H1 (cell line): ENCODE measurements around the gene TEKT1. TPM values are rescaled to one million over a fixed set of nuclear protein-coding genes. Genes with fewer than 3 reads are reported as not detected.

Experiments
- CTCF ChIA-PET: fragments of 300-600 bp; sonication (Branson Sonifier 250); formaldehyde crosslinking; loops from one replicate; lab custom pipeline; 2021; ENCODE audit not compliant: partially characterized antibody; lab: Charles Lee
- POLR2A ChIA-PET: fragments of 300-600 bp; sonication (Branson Sonifier 250); formaldehyde crosslinking; loops from one replicate; lab custom pipeline; 2021; ENCODE audit warnings: inconsistent platforms; ENCODE audit not compliant: partially characterized antibody; lab: Charles Lee
- DNase-seq, 2 experiments: peaks; one replicate each; pipeline versions ENCODE4 v3.0.0 to v3.0.0-alpha.2; 2010 to 2022; ENCODE audit warnings: low spot score in 2 of 2, low read depth in 1 of 2, mixed read lengths in 1 of 2
- FAIRE-seq: peaks from 2 replicates; lab custom pipeline; 2011; peaks lifted over from hg19 to GRCh38; lab: Jason Lieb, UNC
- H2AFZ ChIP-seq: 2 replicates; pipeline ENCODE4 v1.8.1; 2012; ENCODE audit warnings: low read length, inconsistent platforms
- H2AK5ac ChIP-seq: 2 replicates; pipeline ENCODE4 v1.6.1; 2013; ENCODE audit warnings: low read depth, low read length
- H2BK120ac ChIP-seq: replicated peaks from 2 replicates; pipeline ENCODE3; 2013; ENCODE audit warnings: low read depth, low read length, inconsistent platforms
- H2BK12ac ChIP-seq: 2 replicates; pipeline ENCODE4 v1.6.1; 2013; ENCODE audit warnings: low read depth, low read length
- H2BK15ac ChIP-seq: 2 replicates; pipeline ENCODE4 v1.6.1; 2013; ENCODE audit warnings: low read length
- H2BK20ac ChIP-seq: 2 replicates; pipeline ENCODE4 v1.6.1; 2013; ENCODE audit warnings: low read length
- H2BK5ac ChIP-seq: 2 replicates; pipeline ENCODE4 v1.6.1; 2013; ENCODE audit warnings: low read depth, low read length
- H3K14ac ChIP-seq: 2 replicates; pipeline ENCODE4 v1.6.1; 2013; ENCODE audit warnings: inconsistent platforms; ENCODE audit not compliant: insufficient read length
- H3K18ac ChIP-seq: 2 replicates; pipeline ENCODE4 v1.6.1; 2013; ENCODE audit warnings: low read length; ENCODE audit errors: extremely low read depth
- H3K23ac ChIP-seq: 2 replicates; pipeline ENCODE4 v1.6.1; 2013; ENCODE audit warnings: inconsistent platforms; ENCODE audit not compliant: insufficient read length
- H3K23me2 ChIP-seq: 2 replicates; pipeline ENCODE4 v1.6.1; 2013; ENCODE audit warnings: low read depth, low read length
- H3K27ac ChIP-seq: 2 replicates; pipeline ENCODE4 v1.6.1; 2011; ENCODE audit warnings: low read depth, low read length, inconsistent platforms
- H3K27me3 ChIP-seq, 4 experiments: replicated peaks in 1 of 4; 1 replicate in 1 of 4; 2 replicates in 3 of 4; pipeline versions ENCODE4 v1.6.1 to v1.8.1; 2011 to 2013; ENCODE audit warnings: low read length in 3 of 4, mild to moderate bottlenecking in 3 of 4, inconsistent platforms in 2 of 4, mixed read lengths in 2 of 4, moderate library complexity in 1 of 4; ENCODE audit not compliant: control insufficient read depth in 3 of 4, insufficient read depth in 3 of 4; ENCODE audit errors: extremely low read depth in 1 of 4
- H3K36me3 ChIP-seq, 4 experiments: 2 replicates each; pipeline versions ENCODE4 v1.6.1 to v1.8.1; 2011 to 2013; ENCODE audit warnings: mild to moderate bottlenecking in 4 of 4, low read length in 3 of 4, moderate library complexity in 2 of 4, control low read depth in 1 of 4, inconsistent platforms in 1 of 4; ENCODE audit not compliant: insufficient read depth in 4 of 4, control insufficient read depth in 2 of 4
- H3K4ac ChIP-seq: replicated peaks from 2 replicates; pipeline ENCODE3; 2013; ENCODE audit warnings: low read length, low read depth, mixed read lengths, inconsistent platforms; ENCODE audit not compliant: insufficient read length
- H3K4me1 ChIP-seq, 4 experiments: replicated peaks in 1 of 4; 1 replicate in 1 of 4; 2 replicates in 3 of 4; pipeline versions ENCODE4 v1.6.1 to v1.8.1; 2011 to 2013; ENCODE audit warnings: low read length in 3 of 4, inconsistent platforms in 2 of 4, mixed read lengths in 1 of 4; ENCODE audit not compliant: insufficient read depth in 4 of 4, control insufficient read depth in 3 of 4
- H3K4me2 ChIP-seq, 2 experiments: 2 replicates each; pipeline versions ENCODE4 v1.6.1 to v1.8.1; 2011 to 2013; ENCODE audit warnings: low read depth in 2 of 2, low read length in 2 of 2, control low read depth in 1 of 2, inconsistent platforms in 1 of 2, mild to moderate bottlenecking in 1 of 2; ENCODE audit not compliant: insufficient read depth in 1 of 2
- H3K4me3 ChIP-seq, 4 experiments: fragments of 200-600, 300-600 bp in 1 of 4; sonication (generic), shearing (Covaris generic), sonication (Bioruptor Twin) in 1 of 4; 2 replicates each; pipeline versions ENCODE4 v1.5.1 to v1.8.1; 2011 to 2016; ENCODE audit warnings: low read length in 4 of 4, low read depth in 3 of 4, control low read depth in 2 of 4, inconsistent platforms in 2 of 4, mild to moderate bottlenecking in 2 of 4, mixed read lengths in 1 of 4, moderate library complexity in 1 of 4; ENCODE audit not compliant: insufficient read depth in 2 of 4; ENCODE audit errors: extremely low read depth in 1 of 4
- H3K56ac ChIP-seq: replicated peaks from 2 replicates; pipeline ENCODE3; 2013; ENCODE audit warnings: low read depth, mild to moderate bottlenecking, mixed read lengths, low read length, inconsistent platforms; ENCODE audit not compliant: insufficient read length
- H3K79me1 ChIP-seq: 2 replicates; pipeline ENCODE4 v1.6.1; 2013; ENCODE audit warnings: low read depth, low read length, control low read depth
- H3K79me2 ChIP-seq, 2 experiments: 2 replicates each; pipeline versions ENCODE4 v1.6.1 to v1.8.1; 2012 to 2013; ENCODE audit warnings: low read length in 2 of 2, mild to moderate bottlenecking in 2 of 2, inconsistent platforms in 1 of 2; ENCODE audit not compliant: insufficient read depth in 2 of 2, control insufficient read depth in 1 of 2
- H3K9ac ChIP-seq, 4 experiments: replicated peaks in 1 of 4; 1 replicate in 1 of 4; 2 replicates in 3 of 4; pipeline versions ENCODE4 v1.6.1 to v1.8.1; 2011 to 2013; ENCODE audit warnings: low read depth in 3 of 4, low read length in 3 of 4, control low read depth in 2 of 4, mild to moderate bottlenecking in 2 of 4, moderate library complexity in 2 of 4, inconsistent platforms in 1 of 4; ENCODE audit errors: extremely low read depth in 1 of 4
- H3K9me3 ChIP-seq, 2 experiments: 2 replicates each; pipeline versions ENCODE4 v1.6.1 to v1.8.1; 2012 to 2013; ENCODE audit warnings: mild to moderate bottlenecking in 2 of 2, moderate library complexity in 2 of 2, control low read depth in 1 of 2, inconsistent platforms in 1 of 2, low read depth in 1 of 2, low read length in 1 of 2, mixed read lengths in 1 of 2; ENCODE audit not compliant: insufficient read depth in 2 of 2
- H4K20me1 ChIP-seq, 2 experiments: replicated peaks in 1 of 2; 2 replicates each; pipeline versions ENCODE3 to v1.8.1; 2011 to 2013; ENCODE audit warnings: inconsistent platforms in 2 of 2, low read length in 2 of 2, mild to moderate bottlenecking in 1 of 2; ENCODE audit not compliant: insufficient read depth in 2 of 2, control insufficient read depth in 1 of 2
- H4K5ac ChIP-seq: 2 replicates; pipeline ENCODE4 v1.6.1; 2013; ENCODE audit warnings: low read length, low read depth, mixed read lengths, inconsistent platforms; ENCODE audit not compliant: insufficient read length
- H4K8ac ChIP-seq: 2 replicates; pipeline ENCODE4 v1.8.0; 2013; ENCODE audit warnings: mild to moderate bottlenecking, moderate library complexity, low read length, inconsistent platforms; ENCODE audit not compliant: insufficient read depth; ENCODE audit errors: extremely low read depth
- H4K91ac ChIP-seq: replicated peaks from 2 replicates; pipeline ENCODE3; 2013; ENCODE audit warnings: low read length, mixed read lengths, inconsistent platforms; ENCODE audit not compliant: insufficient read length
- CREB1 ChIP-seq: IDR thresholded peaks from 2 replicates; pipeline ENCODE4 v1.6.1; 2012; ENCODE audit warnings: inconsistent platforms
- EZH2 ChIP-seq: fragments of 200-600 bp; sonication (generic); IDR thresholded peaks from 2 replicates; pipeline ENCODE4 v1.7.1; 2012; ENCODE audit warnings: low read depth, mild to moderate bottlenecking, moderate library complexity, low read length, inconsistent platforms; ENCODE audit not compliant: severe bottlenecking
- GABPA ChIP-seq: IDR thresholded peaks from 2 replicates; pipeline ENCODE4 v1.6.1; 2011; ENCODE audit warnings: mild to moderate bottlenecking, low read length, moderate library complexity, borderline replicate concordance; ENCODE audit not compliant: insufficient read depth
- KDM4A ChIP-seq: IDR thresholded peaks from one replicate; pipeline ENCODE4 v1.7.1; 2012; ENCODE audit warnings: low read depth, mild to moderate bottlenecking, moderate library complexity, low read length, inconsistent platforms; ENCODE audit not compliant: severe bottlenecking
- RFX5 ChIP-seq: IDR thresholded peaks from 2 replicates; pipeline ENCODE4 v1.6.1; 2011; ENCODE audit warnings: low read depth, low read length, improper control_type of control experiment, borderline replicate concordance
- SIN3A ChIP-seq, 2 experiments: IDR thresholded peaks in 1 of 2; conservative IDR thresholded peaks in 1 of 2; 2 replicates each; pipeline ENCODE4 v1.6.1; 2011 to 2012; ENCODE audit warnings: low read length in 2 of 2, improper control_type of control experiment in 1 of 2, low read depth in 1 of 2, mild to moderate bottlenecking in 1 of 2
- WGBS, 2 experiments: shearing (Covaris generic) in 1 of 2; methylation state at CpG; one replicate each; pipeline versions ENCODE4 v1.1.6 to v1.1.7; 2013 to 2015; ENCODE audit warnings: low lambda C conversion rate in 2 of 2, mixed read lengths in 2 of 2, inconsistent platforms in 1 of 2, low coverage in 1 of 2, missing lambda C conversion rate in 1 of 2; ENCODE audit not compliant: insufficient replicate concordance in 2 of 2, insufficient coverage in 1 of 2, insufficient read length in 1 of 2; ENCODE audit errors: extremely low coverage in 1 of 2, missing lambda C conversion rate in 1 of 2; 5-methylcytosine and 5-hydroxymethylcytosine counted together
- long read RNA-seq, 2 experiments: library from RNA in 1 of 2; library from capped mRNA in 1 of 2; stranded (forward); transcript quantifications; one replicate each; pipeline ENCODE4 v2.0.0, GENCODE V29; 2021; ENCODE audit warnings: inconsistent platforms in 1 of 2
- polyA minus RNA-seq, 3 experiments: library from RNA; depleted of rRNA, polyadenylated mRNA; stranded (reverse); fragments of >200 nt; gene quantifications; 1 replicate in 2 of 3; 2 replicates in 1 of 3; pipeline ENCODE4 v1.2.3, GENCODE V29; 2011
- polyA plus RNA-seq, 7 experiments: library from polyadenylated mRNA; depleted of rRNA in 3 of 7; stranded (reverse) in 5 of 7; unstranded in 2 of 7; fragments of >200 nt in 5 of 7; fragments of 200-250 nt in 2 of 7; gene quantifications; 1 replicate in 5 of 7; 2 replicates in 1 of 7; 4 replicates in 1 of 7; pipeline versions ENCODE4 v1.2.1 to v1.2.3, GENCODE V29; 2011 to 2013; ENCODE audit warnings: missing spikeins in 2 of 7, mixed read lengths in 2 of 7
- total RNA-seq: library from RNA; stranded (reverse); fragmentation: NEBNext Ultra II Directional; extraction: Animal tissue kit (Norgen Biotek cat#: 25700); gene quantifications from 2 replicates; pipeline ENCODE4 v1.2.1, GENCODE V29; 2021
- TF ChIP-seq, protein P1 (sequence below): IDR thresholded peaks from 2 replicates; pipeline ENCODE4 v1.6.1; 2012; ENCODE audit warnings: inconsistent platforms
- TF ChIP-seq, protein P2 (sequence below): IDR thresholded peaks from 2 replicates; pipeline ENCODE4 v1.6.1; 2012; ENCODE audit warnings: inconsistent platforms

Gene TEKT1
- total RNA-seq, result not detected in 2 replicates
- not detected in 2 replicates for polyA plus RNA-seq (2011; rRNA removed)
- polyA plus RNA-seq (2011; cell fraction: cytosol; rRNA removed), result not detected
- not detected for polyA plus RNA-seq (2011; cell fraction: nucleus; rRNA removed)
- not detected in 4 replicates for polyA plus RNA-seq (2012, experiment 1 of 2)
- polyA plus RNA-seq (2012, experiment 2 of 2), result not detected
- not detected for polyA plus RNA-seq (2013, experiment 1 of 2)
- polyA plus RNA-seq (2013, experiment 2 of 2), result not detected
- not detected in 2 replicates for polyA minus RNA-seq (2011; rRNA and poly(A)+ RNA removed)
- polyA minus RNA-seq (2011; cell fraction: cytosol; rRNA and poly(A)+ RNA removed), result not detected
- polyA minus RNA-seq (2011; cell fraction: nucleus; rRNA and poly(A)+ RNA removed), result not detected
- long read RNA-seq, experiment 1, result 0 reads
- long read RNA-seq, experiment 2, partial matches to known transcripts, result 1 of 1 reads
- long read RNA-seq, experiment 2, other reads (novel, unspliced or antisense), result 0 of 1 reads

DNA sequence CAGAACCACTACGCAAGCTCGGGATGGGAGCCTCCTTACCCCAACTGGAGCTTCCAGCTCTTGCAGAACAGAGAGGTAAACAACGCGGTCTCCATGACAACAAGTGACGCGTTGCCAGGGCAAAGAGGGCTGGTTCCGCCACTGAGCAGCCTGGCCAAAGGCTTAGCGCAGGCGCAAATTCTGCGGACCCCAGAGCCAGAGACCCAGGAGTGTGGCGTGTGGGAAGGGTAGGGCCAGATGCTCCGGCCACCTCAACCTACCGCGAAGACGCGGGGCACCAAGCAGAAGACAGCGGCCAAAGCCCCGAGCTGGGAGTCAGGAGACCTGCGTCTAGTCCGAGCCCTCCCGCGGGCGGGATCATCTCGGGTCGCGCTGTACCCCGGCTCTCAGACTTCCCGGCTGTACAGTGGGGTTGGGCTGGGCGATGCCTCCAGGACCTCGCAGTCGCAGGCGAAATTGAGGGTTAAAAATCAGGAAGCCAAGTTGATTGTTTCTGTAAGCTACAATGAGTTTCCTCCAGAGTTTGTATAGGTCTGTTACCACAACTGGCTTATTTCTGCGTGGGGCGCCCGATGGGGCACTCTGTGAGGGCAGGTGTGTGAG lies at the start of gene TEKT1:
Gene TEKT1, minus strand, starts transcription at position 69 of the 603 bp plus-strand sequence. CDS start 1,353 bp downstream, outside the sequence.
- H3K56ac ChIP-seq, result no peak within 1 kb of the TSS
- no peak within 1 kb of the TSS for H3K27ac ChIP-seq
- H3K27me3 ChIP-seq, result peaks cover 0 to 12% (median 5%) of the 10 kb centered on the region in 4 experiments; a peak in 4 of 7 replicates
- H2BK12ac ChIP-seq, result no peak within 1 kb of the TSS
- no peak within 1 kb of the TSS for H3K18ac ChIP-seq
- no peak within 1 kb of the TSS for H4K5ac ChIP-seq
- no peak within 1 kb of the TSS for H4K91ac ChIP-seq
- no peak within 1 kb of the TSS for H3K23ac ChIP-seq
- POLR2A ChIA-PET, result no interaction called here
- peaks cover 0 to 3% (median 0%) of the 10 kb centered on the region in 4 experiments; a peak in 2 of 7 replicates for H3K4me1 ChIP-seq
- no peak for TF ChIP-seq EZH2
- TF ChIP-seq GABPA, result no peak
- peak; percentile 73 for TF ChIP-seq KDM4A
- TF ChIP-seq, protein P1, sequence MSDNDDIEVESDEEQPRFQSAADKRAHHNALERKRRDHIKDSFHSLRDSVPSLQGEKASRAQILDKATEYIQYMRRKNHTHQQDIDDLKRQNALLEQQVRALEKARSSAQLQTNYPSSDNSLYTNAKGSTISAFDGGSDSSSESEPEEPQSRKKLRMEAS, result peak; percentile 65
- peak; percentile 83 to 98; a peak in 3 of 4 replicates for TF ChIP-seq SIN3A (conservative IDR thresholded peaks at IDR 0.05 in 1 of 2, IDR thresholded peaks at IDR 0.05 in 1 of 2; ENCODE audit: low read depth in 1 of 2, low read length in 2 of 2)
- TF ChIP-seq, protein P2, sequence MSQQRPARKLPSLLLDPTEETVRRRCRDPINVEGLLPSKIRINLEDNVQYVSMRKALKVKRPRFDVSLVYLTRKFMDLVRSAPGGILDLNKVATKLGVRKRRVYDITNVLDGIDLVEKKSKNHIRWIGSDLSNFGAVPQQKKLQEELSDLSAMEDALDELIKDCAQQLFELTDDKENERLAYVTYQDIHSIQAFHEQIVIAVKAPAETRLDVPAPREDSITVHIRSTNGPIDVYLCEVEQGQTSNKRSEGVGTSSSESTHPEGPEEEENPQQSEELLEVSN, result peak; percentile 42; the same call in 1 of the 2 replicates
- TF ChIP-seq CREB1, result peak; percentile 85
- peak; percentile 94 for TF ChIP-seq RFX5
- H2AFZ ChIP-seq, result no peak within 1 kb of the TSS
- H3K36me3 ChIP-seq, result no peaks in the 10 kb centered on the region
- CTCF ChIA-PET, result interaction anchor here (0.9 to 4.1 kb wide), 4 partner anchors 9 to 161 kb away, joined by 3 to 23 read pairs (median 3); no protein-coding TSS in a partner anchor
- H3K9me3 ChIP-seq, result no peaks in the 10 kb centered on the region
- no peak within 1 kb of the TSS for H2BK5ac ChIP-seq
- no peak within 1 kb of the TSS for H3K4ac ChIP-seq
- H2BK20ac ChIP-seq, result no peak within 1 kb of the TSS
- FAIRE-seq, result peak; percentile 77
- H2BK15ac ChIP-seq, result no peak within 1 kb of the TSS
- H3K23me2 ChIP-seq, result no peaks in the 10 kb centered on the region
- H3K4me2 ChIP-seq, result peak within 1 kb of the TSS; percentile 65 to 85
- H3K79me2 ChIP-seq, result no peaks in the 10 kb centered on the region
- H2AK5ac ChIP-seq, result no peak within 1 kb of the TSS
- WGBS, 2 experiments, result 10% methylated on average over 30 of the region's 35 CpGs; no CpG with 5 or more reads in 1 of the 2 experiments
- H3K79me1 ChIP-seq, result no peaks in the 10 kb centered on the region
- no peak within 1 kb of the TSS; the same call in 1 of the 2 replicates for H4K8ac ChIP-seq
- H4K20me1 ChIP-seq, result no peaks in the 10 kb centered on the region
- no peak within 1 kb of the TSS for H2BK120ac ChIP-seq
- H3K9ac ChIP-seq, result no peak within 1 kb of the TSS; a peak in 1 of 7 replicates
- peak within 1 kb of the TSS; percentile 34 to 56 (median 46) for H3K4me3 ChIP-seq
- H3K14ac ChIP-seq, result no peak within 1 kb of the TSS
- DNase-seq, result peak; percentile 54 to 94
